ENCODE results near the gene KPNB1. TPM values are rescaled to one million over a fixed set of nuclear protein-coding genes. Genes with fewer than 3 reads are reported as not detected.

The KPNB1 gene
- polyA plus RNA-seq, 1 donor, result 144 TPM

DNA sequence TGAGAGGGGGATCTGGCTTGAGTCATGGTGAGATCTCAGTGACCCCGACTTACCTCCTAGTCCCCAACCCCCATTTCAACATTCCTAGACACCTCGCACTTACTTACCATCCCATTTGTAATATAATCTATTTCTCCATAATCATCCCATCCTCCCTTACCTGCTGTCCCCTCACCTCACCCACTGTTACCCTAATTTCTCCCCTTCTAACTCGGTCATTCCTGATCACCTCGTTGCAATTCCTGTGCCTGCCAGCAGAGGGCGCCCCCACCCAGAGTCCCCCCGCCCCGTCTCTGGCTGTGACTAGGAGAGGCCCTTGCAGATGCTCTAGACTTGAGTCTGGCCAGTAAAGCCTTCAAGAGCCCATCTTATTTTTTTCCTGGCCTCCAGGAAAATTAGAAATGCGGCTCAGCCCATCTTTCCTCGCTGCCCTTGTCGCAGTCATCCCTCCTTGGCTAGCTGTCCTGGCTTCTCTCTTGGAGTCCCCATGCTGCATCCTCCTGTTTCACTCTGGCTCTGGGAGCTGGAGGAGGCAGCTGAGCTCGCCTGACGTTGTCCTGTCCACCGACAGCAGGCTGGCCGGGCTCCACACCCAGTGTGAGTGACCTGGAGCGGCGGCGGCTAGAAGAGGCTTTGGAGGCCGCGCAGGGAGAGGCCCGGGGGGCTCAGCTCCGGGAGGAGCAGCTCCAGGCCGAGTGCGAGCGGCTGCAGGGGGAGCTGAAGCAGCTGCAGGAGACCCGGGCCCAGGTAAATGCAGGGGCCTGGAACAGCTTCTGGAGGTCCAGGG is 49.2 kb downstream of the KPNB1 start:
- DNase-seq, result peak; percentile 20

DNA sequence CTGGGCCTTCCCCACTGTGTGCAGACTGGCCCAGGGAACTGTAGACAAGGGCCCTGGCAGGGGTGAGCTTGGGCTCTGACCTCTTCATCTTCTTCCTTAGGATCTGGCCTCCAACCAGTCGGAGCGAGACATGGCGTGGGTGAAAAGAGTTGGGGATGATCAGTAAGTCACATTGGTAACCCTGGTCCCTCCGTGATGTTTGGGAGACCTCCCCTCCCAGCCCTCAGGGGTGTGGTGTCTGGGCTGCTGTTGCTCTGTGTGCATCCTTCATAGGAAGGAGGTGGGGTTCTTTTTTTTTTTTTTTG is 49.8 kb downstream of the KPNB1 start:
- no peak for DNase-seq

DNA sequence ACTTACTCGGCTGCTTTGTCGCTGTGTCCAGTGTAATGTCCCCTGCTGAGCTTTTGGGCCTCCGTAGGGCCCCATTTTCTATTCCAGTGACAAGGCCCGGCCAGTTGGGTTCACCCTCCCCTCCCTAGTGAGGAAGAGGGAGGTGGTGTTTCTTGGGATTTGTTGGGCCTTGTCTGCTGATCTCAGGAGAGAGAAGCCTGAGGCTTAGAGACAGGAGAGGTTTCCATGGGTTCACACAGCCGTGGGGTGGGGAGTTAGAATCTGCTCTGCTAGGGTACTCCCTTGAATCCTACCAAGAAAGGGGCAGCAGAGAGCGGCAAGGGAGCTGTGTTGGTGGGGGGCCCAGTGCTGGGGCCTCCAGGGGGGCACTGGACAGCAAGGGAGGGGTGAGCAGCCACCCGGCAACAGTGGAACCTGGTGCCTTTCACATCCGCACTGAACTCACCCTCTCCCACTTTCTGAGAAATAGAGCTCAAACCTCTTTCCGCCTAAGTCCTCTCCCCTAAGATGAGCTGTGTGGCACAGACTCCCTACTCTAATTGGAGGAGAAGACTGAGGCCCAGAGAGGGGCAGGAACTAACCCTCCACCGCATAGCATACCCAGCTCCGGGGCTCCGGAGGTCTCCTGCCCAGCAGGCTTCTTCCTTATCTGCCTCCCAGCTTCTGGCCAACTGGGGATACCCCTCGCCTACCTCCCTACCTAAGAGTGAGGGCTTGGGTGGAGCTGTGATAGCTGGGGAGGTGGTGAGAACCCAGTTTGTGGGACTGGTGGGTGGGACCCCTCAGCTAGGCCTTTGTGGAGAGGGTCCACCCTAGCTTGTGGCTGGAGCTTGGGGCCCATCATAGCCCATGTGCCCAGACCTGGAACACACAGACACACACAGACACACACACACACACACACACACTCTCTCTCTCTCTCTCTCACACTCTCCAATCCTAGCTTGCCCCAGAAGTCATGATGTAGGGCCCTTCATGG is 51.0 kb downstream of the KPNB1 start:
- no peak for DNase-seq

DNA sequence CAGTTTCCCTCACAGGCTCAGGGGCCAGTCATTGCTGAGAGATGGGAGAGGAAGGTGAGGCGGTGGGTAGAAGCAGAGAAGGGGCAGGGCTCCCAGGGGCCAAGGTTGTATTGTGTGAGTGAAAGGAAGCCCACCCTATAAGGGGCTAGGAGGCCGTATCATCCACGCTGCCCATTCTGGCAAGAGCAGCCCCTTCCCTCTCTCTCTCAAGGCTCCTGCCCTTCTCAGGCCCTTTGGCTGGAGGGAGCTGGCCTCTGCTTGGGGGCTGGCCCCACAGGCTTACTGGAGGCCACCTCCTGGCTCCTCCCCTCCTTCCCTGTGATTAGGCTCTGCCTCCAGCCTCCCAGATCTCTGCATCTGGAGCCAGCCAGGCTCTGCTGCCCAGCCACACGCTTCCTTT is 51.9 kb downstream of the KPNB1 start:
- DNase-seq, result no peak

DNA sequence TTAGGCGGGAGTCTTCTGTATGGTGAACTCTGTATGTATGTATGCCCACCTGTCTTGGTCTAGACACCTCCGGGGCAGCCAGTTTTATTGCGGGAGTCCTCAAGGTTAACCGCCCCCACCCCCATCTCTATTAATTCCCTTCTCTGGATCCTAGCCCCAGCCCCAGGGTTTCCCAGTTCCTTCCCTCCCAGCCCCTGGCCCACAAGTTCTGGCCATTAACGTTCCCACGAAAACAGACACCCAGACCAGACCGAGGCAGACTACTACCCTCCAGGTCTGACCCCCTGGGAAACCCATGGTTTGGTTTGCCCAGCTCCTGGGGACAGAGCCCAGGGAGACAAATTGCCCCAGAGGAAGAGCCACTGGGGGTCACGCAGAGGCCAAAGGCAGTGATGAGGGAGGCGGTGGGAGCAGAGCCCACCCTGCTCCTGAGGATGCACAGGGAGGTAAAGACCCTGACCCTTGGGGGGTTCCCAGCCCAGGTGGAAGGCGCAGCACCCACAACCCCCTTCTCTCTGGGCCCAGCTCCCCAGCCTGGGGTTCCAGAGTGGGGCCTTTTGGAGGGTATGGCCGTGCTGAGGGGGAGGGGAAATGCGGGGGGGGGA is 52.8 kb downstream of the KPNB1 start:
- DNase-seq, result no peak

DNA sequence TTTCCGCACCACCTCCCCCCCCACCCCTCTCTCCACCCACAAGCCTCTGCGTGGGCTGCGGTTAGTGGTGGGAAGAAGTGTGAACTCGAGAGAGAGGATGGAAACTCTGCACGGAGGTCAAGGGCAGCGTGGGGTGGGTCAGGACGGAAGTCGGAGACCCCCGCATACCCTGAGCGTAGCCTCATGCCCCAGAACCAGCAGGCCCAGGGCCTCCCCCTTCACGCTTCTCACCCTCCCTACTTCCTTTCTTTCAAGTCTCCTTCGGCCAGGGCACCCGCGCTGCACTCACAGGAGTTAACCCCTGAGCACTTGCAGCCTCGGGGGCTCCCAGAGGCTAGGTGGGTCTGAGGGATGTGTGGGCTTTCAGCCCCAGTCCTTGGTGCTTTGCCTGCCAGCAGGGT is 53.5 kb downstream of the KPNB1 start:
- DNase-seq, result no peak

DNA sequence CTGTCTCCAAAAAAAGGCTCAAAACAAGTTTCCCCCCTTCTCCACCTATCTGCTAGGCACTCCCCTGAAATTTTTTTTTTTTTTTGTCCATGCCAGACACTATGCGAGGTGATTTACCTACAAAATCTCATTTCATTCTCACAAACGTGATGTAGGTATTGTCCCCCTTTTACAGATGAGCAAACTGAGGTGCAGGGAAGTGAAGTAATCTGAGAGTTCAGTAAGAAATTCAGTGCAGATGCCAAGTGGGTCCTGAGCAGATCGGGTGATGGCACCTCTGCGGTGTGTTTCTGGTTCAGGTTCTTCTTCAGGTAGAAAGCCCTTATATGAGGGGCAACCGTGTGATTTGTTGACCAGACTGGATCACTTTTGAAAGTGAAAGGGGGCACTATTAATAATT is 54.0 kb downstream of the KPNB1 start:
- no peak for DNase-seq

DNA sequence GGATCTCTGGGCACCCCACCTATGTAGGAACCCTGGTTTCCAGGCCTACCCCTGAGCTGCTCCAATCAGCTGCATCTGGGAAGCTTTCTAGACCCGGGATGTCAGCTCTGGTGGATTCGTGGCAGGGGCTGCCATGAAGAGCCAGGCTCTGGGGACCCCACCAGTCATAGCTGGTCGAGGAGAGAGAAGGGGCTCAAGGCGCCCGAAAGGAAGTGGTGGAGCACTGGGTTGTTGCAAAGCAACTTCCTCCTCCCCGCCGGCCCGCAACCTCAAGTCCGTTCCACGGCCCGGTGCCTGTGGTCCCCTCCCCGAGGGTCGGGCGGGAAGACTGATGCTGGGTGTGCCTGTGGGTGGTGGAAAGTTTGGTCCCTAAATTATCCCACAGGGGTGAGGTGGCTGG is 54.4 kb downstream of the KPNB1 start:
- DNase-seq, result no peak

DNA sequence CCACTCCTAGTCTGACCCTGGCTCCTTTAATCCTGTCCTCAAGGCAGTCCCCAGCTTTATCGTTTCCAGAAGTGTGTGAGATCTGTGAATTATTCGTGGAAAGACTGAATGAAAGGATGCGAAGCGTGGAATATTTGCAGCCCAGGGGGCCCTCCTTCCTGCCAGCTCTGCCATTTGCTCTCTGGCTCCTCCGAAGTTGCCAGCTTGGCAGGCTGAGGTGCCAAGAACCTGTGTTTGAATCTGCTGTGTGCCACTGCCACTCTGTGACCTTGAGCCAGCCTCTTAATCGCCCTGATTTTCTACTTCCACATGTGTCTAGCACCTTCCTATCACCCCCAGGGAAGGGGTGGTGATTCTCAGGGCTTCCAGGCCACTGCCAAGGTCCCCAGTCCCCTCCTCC is 55.0 kb downstream of the KPNB1 start:
- no peak for DNase-seq

DNA sequence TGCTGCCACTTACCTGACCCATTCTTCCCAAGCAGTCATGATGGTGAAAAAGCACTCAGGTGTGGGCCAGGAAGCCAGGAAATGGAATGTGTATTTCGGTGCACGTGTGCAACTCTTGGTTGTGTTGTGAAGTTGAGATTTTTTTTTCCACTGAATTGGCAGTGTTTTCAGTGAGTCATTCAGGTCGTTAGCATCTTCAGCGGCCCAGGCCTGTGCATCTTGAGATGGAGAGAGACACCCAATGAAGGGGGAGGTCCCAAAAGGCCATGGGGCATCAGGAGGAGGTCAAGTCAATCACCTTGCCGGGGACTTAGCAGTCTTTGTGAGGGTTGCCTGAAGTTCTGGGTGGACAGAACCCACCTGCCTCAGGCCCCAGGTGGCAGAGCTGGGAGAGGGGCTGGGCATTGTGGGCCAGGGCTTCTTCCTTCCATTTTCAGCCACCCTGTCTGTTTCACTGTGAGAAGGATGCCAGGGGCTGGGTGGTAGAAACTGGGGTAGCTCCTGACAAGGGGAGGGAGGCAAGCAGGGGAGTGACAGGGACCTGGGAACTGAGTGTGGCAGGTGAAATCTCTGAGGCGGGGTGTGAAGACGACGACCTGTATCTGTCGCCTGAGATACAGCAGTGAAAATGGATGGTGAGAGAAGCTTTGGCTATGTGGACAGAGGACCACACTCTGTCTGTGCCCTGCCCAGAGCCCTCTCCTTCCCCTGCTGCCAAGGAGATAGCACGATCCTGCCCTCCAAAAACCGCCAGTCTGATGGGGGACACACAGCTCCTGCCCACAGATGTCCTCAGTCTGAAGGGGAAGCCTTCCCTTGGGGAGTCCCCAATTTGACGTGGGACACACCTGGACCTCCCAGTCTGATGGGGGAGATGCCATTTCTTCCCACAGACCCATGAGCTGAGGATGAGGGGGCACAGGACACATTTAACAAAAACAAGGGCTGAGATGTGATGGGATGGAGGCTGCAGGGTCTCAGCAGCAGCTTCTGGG is 56.1 kb downstream of the KPNB1 start:
- DNase-seq, result no peak

DNA sequence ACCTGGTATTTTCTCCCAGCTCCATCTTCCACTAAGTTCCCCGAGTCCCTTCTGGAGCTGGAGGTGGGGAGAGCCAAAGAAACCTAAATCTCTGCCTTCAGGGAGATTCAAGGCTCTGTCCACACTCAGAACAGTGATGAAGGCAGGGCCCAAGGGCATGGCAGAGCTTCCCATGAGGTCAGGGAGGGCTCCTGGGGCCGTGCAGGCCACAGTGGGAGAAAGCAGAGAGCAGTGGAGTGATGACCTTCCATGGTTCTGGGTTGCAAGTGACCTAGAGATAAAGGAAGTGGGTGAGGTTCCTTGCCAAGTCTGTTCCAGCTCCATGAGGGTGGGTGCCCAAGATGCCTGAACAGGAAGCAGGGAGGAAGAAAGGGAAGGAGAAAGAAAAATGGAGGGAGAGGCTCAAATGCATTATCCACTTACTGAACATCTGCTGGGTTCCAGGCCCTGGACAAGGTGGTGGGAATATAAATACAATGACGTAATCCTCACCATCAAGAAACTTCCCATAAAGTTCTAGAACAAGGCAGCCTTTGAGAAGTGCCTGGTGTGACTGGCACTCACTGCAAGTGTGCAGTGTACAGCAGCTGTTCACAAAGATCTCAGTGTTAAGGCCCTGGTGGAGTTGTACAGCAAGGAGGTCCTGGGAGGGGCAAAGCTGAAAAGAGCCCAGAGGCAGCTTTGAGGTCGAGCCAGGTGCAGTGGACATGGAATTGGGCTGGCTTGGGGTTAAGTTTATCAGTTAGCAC is 57.5 kb downstream of the KPNB1 start:
- DNase-seq, result peak; percentile 24

DNA sequence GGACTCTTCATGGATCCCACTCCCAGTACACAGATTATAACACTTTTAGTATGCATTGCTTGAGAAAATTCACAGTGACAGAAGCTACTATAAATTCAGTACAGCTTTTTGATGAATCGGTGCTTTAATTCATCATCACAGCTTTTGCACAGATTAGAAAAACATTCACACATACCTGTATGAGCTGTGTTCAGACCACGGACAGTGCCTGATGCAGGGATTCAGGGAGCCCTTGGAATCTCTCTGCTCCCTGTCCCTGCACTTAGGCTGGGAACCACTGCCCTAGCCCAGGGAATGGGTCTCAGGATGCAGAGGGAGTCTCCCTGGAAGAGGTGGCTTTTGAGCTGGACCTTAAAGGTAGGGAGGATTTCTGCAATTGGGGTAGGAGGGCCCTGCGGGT is 58.2 kb downstream of the KPNB1 start:
- no peak for DNase-seq

DNA sequence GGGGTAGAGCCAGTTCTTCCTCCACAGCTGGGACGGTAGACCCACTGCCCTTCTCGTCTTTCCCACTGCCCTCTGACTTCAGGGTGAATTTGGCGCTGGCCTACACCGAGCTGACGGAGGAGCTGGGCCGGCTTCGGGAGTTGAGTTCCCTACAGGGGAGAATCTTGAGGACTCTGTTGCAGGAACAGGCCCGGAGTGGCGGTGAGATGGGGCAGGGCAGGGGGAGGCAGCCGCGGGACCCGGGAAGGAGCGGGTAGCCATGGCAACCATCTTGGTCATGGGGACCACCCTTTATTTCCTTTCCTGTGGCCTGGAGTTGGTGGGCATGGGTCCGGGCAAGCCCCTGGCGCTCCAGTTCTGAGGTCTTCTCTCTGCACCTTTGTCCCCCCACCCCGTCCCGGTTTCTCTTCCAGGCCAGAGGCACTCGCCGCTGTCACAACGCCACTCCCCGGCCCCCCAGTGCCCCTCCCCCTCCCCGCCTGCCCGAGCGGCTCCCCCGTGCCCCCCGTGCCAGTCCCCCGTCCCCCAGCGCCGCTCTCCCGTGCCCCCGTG is 58.7 kb downstream of the KPNB1 start:
- DNase-seq, result no peak

DNA sequence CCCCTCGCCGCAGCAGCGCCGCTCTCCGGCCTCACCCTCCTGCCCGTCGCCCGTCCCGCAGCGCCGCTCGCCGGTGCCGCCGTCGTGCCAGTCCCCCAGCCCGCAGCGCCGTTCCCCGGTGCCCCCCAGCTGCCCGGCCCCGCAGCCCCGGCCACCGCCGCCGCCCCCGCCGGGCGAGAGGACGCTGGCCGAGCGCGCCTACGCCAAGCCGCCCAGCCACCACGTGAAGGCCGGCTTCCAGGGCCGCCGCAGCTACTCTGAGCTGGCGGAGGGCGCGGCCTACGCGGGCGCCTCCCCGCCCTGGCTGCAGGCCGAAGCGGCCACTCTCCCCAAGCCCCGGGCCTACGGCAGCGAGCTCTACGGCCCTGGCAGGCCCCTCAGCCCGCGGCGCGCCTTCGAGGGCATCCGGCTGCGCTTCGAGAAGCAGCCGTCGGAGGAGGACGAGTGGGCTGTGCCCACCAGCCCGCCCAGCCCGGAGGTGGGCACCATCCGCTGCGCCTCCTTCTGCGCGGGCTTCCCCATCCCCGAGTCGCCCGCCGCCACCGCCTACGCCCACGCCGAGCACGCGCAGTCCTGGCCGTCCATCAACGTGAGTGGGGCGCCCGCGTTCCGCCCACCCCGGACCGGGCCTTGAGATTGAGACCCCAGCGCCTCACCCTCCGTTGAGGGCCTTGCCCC is 59.3 kb downstream of the KPNB1 start:
- no peak for DNase-seq

DNA sequence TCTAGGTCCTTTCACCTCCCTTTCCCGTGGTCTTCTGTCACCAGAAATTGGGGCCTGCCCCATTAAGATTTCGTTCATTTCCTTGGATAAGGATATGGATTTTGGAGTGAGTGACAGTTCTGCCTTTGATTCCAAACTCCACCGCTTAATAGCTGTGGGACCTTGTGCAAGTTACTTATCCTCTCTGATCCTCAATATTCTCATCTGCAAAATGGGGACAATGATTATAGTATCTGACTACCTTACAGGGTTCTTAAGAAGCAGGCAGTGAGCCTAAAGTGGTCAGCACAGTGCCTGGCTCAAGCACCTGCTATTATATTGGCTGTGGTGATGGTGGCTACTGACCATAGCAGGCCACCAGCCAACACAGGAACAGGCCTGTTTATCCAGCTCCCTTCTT is 59.9 kb downstream of the KPNB1 start:
- no peak for DNase-seq

DNA sequence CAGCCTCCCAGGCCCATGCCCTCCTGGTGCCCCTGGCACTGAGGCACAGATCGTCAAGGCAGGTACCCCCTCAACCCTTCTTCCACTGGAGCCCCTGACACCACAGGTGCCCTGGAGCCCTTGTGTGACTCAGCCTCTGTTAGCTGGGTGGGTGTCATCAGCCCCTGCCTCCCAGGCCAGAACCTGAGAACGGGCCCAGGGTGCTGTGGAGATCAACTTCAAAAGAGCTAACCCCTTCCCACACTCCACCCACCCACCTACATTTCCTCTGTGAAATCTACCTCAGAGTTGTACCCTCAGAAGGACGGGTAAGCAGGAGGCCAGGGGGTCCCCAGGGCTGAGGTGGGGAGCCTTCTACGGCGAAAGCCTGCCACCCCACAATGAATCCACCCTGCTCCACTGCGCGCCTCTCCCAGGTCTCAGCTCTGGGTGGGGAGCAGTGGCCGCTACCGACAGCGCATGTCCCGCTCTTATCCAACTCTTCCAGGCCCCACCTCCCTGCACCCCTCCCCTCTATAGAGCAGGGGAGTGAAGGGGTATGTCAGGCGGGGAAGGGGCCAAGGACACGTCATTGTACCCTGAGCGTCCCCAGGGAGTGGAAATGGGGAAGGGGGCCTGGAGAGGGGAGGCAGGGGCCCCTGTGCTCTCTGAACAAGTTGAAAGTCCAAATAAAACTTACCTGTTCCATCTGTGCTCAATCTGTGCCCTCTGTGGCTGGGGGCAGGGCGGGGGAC is 61.8 kb downstream of the KPNB1 start:
- DNase-seq, result no peak

DNA sequence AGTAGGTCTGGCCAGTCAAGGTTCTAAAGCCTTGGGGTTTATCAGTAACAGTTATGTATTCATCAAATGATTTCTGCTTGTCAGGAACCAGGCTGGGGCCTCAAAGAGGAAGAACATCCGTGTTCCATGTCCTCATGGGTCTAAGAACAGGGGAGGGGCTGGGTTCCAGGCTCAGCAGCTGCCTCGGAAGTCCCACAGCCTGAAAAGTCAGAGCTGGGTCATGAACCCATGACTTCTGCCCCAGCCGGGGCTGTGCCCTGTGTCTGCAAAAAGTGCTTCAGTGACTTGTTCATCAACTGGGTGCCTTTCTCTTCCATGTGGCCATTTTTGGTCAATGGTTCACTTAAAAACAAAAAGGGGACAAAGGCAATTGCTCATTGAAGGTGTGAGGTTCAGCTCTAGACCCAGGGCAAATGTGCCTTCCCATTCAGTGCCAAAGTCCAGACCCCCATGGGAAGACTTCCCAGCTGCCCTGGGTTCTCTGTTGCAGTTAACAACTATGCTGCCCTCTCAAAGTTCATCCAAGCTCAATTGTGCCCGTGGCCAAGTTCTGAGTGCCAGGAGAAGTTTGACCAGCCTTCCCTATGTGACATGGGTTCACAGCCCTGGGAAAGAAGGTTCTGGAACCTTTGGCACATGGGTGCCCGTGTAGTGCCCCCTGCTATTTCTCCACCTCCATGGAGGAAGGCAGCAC is 62.8 kb downstream of the KPNB1 start:
- no peak for DNase-seq

DNA sequence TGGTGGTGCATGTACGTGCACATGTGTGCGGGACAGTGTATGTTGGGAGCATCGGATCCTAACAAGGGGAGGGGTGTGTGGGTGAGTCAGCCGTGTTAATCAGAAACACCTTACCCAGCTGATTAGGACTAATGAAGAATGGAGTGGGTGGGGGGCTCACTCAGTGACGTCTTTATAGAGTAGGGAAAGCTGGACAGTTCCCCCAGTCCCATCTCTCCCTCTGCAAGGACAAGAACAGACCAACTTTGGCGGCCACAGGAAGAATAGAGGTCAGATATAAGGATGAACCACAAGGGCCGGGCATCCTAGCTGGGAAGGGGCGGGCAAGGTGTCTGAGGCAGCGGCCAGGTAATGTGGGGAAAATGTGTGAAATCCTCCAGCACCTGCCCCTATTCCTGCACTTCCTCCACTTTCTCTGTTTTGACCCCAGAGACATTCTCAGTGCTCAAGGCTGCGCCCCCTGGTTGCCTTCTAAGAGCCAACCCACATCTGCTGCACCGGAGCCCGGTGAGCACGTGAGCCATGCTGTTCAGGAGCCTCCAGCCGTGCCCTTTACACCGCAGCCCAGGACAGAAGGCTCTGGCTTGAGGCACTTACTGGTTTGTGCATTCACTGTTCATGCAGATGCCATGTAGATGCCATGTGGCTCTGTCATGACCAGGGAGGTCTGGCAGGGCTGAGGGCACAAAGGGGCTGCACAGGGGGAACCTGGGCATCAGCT is 64.4 kb downstream of the KPNB1 start:
- no peak for DNase-seq
